NCI-H748 treated with DMSO at 0.1 percent for 48 hours (cell line): Measurements from ENCODE around the gene ZNFX1.

Experiments used
- DNase-seq: peaks from one replicate; lab custom pipeline; 2025; lab: John Stamatoyannopoulos, UW

Gene ZNFX1

DNA sequence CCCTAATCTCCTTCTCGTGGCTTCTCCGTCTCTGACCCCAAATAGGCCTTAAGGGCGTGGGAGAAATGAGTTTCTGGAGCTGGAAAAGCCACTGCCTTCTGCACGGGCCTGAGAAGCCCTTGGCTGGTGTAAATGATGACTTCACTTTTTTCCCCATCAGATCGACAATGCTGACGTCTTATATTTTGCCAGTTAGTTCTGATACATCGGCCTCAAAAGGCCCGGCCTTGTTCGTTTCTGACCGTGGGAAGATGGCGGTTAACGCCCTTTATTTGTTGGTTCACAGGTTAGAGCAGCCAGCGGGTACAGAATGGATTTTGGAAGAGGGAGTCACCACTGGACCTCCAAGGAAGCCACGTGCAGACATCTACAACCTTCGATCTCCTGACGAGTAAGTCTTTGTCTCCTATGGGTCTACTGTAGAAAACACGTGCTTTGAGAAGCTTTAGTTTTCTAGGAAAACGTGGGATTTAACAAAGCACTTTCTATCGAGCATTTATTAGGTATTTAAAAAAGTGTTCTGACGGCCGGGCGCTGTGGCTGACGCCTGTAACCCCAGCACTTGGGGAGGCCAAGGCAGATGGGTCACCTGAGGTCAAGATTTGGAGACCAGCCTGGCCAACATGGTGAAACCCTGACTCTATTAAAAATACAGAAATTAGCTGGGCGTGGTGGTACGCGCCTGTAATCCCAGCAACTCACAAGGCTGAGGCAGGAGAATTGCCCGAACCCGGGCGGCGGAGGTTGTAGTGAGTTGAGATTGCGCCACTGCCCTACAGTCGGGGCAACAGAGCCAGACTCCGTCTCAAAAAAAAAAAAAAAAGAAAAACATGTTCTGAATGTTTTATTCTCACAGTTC, 1.2 kb upstream of the ZNFX1 start:
- peak; percentile 18 for DNase-seq

DNA sequence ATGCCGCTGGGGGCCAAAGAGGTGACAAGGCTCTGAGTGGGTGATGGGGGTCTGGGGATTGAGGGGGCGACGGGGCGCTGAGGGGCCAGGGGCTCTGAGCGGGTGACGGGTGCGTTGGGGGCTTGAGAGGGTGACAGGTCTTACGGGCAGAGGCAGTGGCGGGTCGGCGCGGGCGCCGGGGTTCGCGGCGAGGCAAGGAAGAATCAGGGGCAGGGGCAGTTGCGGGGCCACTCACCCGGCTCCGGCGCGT, 146 bp downstream of the ZNFX1 start:
- DNase-seq = no peak

DNA sequence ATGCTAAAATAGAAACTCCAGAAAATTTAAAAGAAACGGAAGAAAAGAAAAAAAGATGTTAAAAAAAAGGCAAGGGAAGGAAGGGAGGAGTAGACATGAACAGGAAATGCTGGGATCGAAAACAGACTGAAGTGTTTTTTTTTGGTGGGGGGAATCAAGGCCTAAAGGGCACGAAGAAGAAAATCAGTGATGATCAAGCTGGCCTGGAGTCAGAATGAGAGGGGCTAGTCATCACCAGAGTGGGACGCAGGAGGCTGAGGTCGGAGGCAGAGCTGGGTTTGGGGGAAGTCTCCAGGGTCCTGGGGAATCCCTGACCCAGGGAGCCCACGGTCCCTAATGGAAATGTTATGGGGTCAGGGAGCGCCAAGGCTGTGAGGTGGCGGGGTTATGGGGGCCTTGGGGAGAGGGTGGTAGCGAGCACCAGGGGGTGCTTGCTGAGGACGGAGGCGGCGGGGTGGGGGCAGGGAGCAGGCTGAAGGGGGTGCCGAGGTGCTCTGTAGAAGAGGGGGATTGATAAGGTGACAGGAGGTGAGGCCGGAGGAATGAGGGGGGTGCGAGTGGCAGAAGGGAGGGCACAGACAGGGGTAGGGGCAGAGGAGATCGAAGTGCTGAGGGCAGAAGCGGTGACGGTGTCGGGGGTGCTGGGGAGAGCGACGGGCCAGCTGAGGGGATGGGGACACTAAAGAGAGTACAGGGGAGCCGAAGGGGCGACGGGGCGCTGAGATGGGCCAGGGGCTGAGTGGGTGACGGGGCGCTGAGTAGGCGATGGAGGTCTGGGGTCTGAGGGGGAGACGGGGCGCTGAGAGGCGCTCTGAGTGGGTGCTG, 684 bp downstream of the ZNFX1 start:
- DNase-seq = no peak

DNA sequence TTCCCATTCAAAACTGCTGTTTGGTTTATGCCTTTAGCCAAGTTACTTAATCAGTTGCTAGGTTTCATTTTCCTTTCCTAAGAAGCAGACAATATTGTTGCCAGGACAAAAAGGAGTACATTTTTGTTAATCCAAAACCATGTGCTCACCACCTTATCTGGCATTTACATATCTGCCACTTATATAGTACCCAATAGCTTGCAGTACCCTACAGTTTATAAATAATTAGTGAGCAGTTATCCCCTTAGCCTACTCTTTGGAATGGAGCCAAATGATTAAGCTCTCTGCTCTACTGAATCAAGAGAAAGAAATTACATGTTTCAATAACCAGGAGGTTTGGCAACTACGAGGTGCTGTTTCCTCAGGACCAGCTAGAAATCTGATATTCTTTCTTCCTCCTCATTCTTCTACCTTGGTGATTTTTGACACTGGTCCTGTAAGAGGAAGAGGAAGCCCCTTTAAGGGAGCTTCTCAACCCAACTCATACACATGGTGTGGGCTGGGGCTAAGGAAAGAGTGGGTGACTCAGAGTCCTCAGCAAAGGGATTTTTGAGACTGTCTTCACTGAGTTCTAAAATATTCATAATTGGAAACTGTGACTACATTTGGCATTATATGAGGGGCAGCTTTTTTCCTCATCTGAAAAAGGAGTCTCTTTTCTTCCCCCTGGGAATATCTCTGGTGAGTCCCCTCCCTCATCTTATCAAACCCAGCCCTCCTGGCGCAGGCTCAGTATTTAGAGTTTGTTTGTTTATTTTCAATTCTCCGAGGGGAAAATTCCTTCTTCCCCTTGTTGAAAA, 1.5 kb downstream of the ZNFX1 start:
- DNase-seq = peak; percentile 76

DNA sequence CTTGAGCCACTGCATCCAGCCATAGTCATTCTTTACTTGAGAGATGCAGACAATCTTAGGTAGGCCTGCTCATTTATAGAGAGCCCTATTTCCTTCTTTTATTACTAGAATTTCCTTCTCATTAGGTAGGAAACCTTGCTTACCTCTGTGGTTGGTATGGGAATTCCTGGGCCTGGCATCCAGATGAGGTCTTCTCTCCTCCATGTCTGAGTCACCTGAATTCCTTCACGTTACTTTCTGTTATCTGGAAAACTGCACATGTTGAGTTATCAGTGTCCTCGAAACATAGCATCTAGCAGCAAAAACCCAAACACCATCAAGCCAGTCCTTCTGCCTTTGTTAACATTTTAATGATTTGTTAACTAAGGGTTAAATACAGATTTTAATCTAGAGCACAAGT, 2.2 kb downstream of the ZNFX1 start:
- no peak for DNase-seq

DNA sequence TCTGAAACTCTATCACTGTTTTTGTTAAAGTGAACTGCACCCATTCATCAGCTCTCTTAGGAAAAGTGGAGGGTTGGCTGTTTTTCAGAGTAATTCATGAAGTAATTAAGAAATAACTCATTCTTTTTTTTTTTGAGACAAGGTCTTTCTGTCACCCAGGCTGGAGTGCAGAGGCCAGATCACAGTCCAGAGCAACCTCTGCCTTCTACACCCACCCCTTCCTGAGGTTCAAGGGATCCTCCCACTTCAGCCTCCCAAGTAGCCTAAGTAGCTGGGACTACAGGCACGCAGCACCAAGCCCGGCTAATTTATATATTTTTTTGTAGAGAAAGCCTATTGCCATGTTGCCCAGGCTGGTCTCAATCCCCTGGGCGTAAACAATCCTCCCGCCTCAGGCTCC, 2.6 kb downstream of the ZNFX1 start:
- no peak for DNase-seq

DNA sequence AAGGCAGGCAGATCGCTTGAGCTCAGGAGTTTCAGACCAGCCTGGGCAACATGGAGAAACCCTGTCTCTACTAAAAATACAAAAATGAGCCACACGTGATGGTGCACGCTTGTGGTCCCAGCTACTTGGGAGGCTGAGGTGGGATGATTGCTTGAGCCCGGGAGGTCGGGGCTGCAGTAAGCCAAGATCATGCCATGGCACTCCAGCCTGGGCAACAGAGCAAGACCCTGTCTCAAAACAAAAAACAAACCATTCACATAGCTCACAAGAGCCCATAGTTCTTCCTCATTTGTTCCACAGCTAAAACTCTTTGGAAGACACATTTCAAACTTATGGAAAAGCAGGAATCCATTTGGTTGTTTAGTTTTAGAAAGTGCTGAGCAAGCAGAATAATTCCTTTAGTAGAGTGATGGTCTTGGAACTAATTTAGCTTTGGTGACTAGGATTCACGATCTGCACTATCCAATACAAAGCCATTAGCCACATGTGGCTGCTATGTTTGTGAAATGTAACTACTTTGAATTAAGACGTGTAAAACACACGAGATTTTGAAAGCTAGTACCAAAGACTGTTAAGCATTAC, 4.1 kb downstream of the ZNFX1 start:
- DNase-seq = no peak

DNA sequence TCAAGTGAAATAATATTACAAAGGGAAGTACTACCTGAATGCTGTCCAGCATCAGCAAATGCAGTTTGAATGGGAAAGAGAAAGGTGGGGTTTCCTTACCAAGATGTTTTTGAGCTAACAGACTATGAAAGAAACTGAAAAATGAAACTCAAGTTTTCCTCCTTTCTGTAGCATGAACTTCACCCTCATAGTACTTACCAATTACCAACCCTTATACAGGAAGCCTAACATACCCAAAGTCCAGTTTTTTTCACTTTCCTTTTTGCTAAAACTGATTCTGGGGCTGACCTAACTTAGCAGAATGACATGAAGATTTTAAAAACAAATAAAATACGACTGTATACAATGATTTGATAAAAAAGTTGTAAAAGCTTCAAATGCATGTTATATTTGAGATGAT, 5.2 kb downstream of the ZNFX1 start:
- no peak for DNase-seq

DNA sequence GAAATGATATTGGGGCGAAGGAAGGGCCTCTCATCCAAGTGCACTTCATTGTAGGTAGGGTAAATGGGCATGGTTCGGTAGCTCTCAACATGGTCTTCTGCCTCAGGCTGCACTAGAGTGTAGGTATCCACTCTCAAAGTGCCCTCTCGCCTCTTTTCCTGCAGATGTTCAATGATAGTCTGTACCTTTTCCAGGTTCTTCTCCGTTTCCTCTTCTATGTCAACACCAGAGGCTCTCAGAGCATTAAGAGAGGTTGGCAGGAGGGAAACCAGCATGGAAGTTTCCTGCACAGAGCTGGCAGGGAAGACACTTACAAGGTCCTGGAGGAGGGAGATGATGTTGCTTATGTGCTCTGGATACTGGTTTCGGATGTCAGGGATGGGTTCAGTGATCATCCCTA, 7.1 kb downstream of the ZNFX1 start:
- no peak for DNase-seq

DNA sequence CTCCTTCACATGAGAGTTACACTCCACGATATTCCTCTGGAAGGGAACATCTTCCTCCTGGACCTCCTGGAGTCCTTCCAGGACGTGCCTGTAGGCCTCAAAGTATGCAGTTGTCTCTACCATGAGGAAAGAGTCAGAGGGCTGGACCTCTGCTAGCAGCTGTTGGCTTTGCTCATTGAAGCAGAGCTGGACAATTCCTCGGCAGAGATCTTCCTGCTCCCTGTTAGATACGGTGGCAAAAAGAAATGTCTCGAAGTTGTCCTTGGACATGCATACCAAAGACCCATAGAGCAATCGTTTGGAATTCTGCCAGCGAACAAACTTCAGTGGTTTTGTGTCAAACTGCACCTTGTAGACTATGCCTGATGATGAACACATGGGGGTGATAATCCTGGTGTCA, 7.7 kb downstream of the ZNFX1 start:
- no peak for DNase-seq

DNA sequence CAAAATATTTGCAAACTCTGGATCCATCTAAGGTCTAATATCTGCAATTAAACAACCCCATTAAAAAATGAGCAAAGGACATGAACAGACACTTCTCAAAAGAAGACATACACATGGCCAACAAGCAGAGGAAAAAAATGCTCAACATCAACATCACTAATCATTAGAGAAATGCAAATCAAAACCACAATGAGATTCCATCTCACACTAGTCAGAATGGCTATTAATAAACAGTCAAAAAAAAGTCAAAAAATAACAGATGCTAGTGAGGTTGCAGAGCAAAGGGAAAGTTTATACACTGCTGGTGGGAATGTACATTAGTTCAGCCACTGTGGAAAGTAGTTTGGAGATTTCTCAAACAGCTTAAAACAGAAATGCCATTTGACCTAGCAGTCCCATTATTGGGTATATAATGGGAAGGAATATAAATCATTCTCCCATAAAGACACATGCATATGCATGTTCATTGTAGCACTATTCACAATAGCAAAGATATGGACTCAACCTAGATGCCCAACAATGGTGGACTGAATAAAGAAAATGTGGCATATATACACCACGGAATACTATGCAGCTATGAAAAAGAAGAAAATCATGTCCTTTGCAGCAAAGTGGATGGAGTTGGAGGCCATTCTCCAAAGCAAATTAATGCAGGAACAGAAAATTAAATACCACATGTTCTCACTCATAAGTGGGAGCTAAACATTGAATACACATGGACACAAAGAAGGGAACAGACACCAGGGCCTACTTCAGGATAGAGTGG, 9.1 kb downstream of the ZNFX1 start:
- no peak for DNase-seq

DNA sequence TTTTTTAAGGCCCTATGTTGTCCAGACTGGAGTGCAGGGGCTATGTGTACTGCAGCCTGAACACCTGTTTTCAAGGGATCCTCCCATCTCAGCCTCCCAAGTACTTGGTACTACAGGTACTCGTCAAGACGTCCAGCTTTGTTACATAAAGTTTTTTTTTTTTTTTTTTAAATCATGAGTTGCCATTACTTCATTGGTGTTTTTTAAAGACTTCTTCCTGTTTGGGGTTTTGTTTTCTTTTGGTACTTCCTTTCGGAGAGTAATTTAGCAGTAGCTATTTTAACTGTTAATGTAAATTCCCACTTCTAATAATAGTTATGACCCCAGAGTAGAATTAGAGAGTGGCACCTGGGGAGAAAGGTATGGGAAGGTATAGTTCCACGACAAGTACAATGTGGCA, 10.5 kb downstream of the ZNFX1 start:
- DNase-seq = no peak

DNA sequence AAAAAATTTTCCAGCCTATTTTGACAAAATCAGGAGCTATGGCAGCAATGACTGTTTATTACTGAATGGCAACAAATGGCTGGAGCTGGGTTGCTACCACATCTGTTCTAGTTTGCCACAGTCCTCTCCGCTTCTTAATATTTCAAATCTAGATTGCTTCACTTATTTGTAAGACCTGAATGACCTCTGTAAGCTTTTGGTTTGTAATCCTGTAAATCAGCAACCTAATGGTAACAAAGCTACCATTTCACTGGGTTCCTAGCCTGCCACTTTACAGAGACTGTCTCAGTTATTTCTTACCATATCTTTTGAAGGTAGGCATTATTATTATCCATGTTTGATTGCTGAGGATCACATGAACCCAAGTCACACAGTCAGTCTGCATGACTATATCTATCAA, 15.4 kb downstream of the ZNFX1 start:
- DNase-seq = no peak

DNA sequence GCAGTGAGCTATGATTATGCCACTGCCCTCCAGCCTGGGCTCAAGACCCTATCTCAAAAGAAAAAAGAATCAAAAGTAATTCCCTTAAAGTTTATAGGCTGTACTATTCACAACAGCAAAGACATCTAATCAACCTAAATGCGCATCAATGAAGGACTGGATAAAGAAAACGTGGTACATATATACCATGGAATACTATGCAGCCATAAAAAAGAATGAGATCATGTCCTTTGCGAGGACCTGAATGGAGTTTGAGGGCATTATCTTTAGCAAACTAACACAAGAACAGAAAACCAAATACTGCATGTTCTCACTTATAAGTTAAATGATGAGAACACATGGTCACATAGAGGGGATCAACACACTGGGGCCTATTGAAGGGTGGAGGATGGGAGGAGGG, 16.7 kb downstream of the ZNFX1 start:
- no peak for DNase-seq

DNA sequence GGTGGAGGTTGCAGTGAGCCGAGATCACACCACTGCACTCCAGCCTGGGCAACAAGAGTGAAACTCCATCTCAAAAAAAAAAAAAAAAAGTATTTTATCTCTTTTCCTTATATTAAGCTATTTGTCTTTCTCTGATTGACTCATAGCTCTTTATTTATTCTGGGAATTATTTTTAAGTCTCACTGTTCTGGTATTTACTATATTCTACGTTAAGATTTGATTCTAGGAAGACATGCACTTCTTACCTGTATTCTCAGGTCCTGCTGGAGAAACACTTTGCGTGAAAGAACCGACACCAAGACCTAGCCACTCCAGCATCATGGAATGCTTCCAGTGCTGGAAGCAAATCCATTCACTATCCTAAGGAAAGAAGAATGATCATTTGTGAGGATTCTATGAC, 17.6 kb downstream of the ZNFX1 start:
- DNase-seq = no peak

DNA sequence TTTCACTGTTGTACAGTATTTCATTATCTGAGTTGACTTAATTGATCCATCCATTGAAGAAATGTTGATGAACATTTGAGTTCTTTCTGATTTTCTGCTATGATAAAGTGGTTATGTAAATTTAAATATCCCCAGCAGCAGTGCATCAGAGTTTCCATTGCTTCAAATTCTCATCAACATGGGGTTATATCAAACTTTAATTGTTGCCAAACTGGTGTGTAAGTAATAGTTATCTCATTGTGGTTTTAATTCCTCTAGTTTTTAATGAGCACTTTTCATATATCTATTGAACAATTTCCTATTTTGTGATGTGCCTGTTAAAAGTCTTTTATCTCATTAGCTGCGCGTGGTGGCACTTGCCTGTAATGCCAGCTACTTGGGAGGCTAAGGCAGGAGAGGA, 18.1 kb downstream of the ZNFX1 start:
- DNase-seq = no peak

DNA sequence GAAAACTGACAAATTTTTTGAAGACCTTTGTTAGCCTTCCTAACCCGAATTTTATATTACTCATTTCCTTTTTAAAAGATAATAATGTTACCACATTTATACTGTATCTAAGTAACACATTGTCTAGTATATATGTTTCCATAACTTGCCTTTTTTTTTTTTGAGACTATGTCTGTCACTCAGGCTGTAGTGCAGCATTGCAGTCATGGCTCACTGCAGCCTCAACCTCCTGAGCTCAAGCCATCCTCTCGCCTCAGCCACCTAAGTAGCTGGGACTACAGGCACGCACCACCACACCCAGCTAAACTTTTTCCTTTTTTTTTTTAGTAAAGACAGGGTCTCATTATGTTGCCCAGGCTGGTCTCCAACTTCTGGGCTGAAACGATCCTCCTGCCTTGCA, 18.6 kb downstream of the ZNFX1 start:
- no peak for DNase-seq

DNA sequence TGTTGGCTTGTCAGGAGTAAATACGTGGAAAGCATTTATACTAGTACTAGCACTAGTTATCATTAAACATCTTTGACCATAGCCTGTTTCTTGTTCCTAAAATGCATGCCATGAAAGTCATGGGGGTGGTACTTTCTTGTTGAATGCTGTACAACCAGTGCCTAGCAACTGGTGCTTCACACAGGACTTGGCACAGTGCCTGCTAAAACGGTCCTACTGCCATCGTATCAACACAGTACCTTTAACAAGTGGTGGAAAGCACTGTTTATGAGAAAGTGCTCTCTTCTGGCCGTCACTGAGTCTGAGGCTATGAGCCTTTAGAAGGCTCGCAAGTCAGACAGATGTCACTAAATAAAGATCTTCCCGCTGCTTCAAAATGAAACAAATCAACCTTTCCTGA, 21.6 kb downstream of the ZNFX1 start:
- DNase-seq = no peak

DNA sequence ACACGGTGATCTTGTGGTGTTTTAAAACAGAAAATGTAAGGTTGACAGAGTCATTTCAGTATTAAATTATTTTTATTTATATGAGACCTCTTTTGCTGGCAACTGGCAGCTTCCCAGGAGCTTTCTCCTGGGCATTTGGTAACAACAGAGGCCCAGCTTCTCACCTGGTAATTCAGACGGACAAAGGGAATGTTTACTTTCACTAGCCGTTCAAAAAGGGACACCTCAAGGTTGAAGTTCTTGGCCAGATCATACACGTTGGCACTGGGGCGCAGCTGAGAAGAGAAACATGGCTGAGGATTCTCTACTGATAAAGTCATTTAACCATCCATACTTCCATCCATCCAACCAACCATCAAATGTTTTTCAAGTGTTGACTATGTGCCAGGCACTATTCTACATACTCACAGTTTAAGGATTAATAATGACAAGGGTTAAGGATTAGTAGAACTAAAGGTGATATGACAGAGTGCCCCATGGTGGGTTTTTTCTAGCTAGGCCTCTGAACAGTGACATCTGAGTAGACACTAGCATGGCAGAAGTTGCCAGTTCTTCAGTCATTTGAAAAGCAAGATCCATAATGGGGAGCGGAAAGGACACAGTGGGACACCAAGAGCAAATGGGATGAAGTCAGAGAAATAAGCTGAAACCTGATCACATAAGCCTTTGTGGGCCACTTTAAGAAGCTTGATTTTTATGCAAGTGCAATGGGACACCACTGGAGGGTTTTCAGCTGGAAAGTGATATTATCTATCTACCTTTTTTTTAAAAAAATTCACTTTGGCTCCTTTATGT, 25.1 kb downstream of the ZNFX1 start:
- DNase-seq = no peak

DNA sequence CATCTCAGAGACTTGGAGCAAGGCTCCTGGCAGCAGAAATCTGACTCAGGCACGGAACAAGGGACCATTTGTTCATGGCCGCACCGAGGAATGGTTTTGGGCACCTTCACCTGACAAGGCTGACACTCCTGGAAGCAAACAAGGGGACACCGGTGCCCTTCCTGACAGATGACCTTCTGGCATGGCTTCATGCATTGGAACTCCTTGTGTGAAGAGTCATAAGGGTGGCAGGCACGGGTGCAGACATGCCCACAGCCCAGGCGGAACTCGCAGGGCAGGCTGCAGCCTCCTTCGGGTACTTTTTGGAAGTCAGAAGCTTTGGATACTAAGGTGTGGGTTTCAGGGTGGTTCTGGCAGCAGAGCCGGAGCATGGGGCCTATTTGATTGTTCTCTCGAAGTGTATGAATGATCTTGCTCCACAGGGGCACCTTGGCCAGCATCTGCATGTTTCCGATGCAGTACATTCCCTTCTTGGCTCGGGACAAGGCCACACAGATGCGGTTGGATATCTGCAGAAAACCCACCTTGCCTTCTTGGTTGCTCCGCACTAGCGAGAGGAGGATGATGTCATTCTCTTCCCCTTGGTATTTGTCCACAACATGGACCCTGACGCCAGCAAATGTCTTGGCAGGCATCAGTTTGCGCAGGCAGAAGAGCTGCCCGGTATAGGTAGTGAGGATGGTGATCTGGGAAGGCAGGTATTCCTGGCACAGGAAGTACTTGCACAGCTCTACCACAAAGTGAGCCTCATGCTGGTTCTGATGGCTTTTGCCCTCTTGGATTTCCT, 28.8 kb downstream of the ZNFX1 start:
- DNase-seq = no peak
